ENCODE data around the gene GRM8.

The GRM8 gene

DNA sequence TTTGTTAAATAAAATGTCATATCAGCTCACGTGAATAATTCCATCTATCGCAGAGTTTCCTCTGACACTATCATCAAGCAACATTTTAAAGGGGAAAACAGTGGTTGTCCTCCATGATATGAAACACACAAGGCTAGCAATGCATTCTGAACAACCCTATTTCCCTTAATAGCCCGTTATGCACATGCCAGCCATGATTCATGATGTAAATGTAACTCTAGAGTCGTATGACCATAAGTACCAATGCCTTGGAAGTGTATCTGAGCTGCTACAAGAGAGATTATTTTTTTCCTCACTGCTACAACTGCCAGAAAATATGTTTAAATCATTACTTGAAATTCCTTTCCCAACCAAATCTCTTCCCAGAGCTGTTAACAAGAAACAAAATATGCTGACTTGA is 159.4 kb downstream of the GRM8 start:
- no peaks in the 10 kb centered on the region for H3K27me3 ChIP-seq (replicated peaks; ENCODE audit: insufficient read depth, low read length)
- no peaks in the 10 kb centered on the region for H3K4me1 ChIP-seq (ENCODE audit: low read length)
- H3F3A ChIP-seq (ENCODE audit: insufficient read depth, low read length): no peaks in the 10 kb centered on the region
- no peak overlapping the region for H2AFZ ChIP-seq (ENCODE audit: low read length)
- H3K36me3 ChIP-seq (replicated peaks; ENCODE audit: insufficient read depth, low read length): no peaks in the 10 kb centered on the region
- no peak overlapping the region for H3K4me2 ChIP-seq (ENCODE audit: low read depth, low read length)
- H3K79me2 ChIP-seq (ENCODE audit: low read length): no peaks in the 10 kb centered on the region
- no peaks in the 10 kb centered on the region for H3K9me2 ChIP-seq (replicated peaks; ENCODE audit: insufficient read depth, low read length)
- no peak overlapping the region for H3K27ac ChIP-seq (ENCODE audit: low read length)
- H3K9me3 ChIP-seq (replicated peaks; ENCODE audit: insufficient read depth, low read length): no peaks in the 10 kb centered on the region
- TF ChIP-seq EZH2 (optimal IDR thresholded peaks at IDR 0.05; ENCODE audit: low read depth, low read length) (no peak), EZH2phosphoT487 (IDR thresholded peaks at IDR 0.05; ENCODE audit: low read length) (no peak)
- TF ChIP-seq, protein P1, sequence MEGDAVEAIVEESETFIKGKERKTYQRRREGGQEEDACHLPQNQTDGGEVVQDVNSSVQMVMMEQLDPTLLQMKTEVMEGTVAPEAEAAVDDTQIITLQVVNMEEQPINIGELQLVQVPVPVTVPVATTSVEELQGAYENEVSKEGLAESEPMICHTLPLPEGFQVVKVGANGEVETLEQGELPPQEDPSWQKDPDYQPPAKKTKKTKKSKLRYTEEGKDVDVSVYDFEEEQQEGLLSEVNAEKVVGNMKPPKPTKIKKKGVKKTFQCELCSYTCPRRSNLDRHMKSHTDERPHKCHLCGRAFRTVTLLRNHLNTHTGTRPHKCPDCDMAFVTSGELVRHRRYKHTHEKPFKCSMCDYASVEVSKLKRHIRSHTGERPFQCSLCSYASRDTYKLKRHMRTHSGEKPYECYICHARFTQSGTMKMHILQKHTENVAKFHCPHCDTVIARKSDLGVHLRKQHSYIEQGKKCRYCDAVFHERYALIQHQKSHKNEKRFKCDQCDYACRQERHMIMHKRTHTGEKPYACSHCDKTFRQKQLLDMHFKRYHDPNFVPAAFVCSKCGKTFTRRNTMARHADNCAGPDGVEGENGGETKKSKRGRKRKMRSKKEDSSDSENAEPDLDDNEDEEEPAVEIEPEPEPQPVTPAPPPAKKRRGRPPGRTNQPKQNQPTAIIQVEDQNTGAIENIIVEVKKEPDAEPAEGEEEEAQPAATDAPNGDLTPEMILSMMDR (IDR thresholded peaks at IDR 0.05; ENCODE audit: low read length): no peak
- no peaks in the 10 kb centered on the region for H4K20me1 ChIP-seq (ENCODE audit: insufficient read depth, low read length)
- no peak for DNase-seq
- H3K4me3 ChIP-seq (ENCODE audit: low read length): no peak overlapping the region
- no peak overlapping the region for H3K9ac ChIP-seq (ENCODE audit: low read length)

DNA sequence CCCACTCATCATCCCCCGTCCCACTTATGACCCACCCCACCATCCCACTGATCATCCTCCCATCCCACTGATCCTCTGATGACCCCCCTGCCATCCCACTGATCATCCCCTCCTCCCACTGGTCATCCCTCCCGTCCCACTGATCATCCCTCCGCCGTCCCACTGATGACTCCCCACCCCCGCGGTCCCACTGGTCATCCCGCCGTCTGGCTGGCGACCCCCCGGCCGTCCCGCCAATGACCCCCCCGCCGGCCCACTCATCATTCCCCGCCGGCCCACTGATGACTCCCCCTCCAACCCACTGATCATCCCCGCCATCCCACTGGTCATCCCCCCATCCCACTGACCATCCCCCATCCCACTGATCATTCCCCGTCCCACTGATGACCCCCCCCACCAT is 161.1 kb downstream of the GRM8 start:
- H3K4me1 ChIP-seq (ENCODE audit: low read length): no peaks in the 10 kb centered on the region
- H3K27me3 ChIP-seq (replicated peaks; ENCODE audit: insufficient read depth, low read length): no peaks in the 10 kb centered on the region
- no peak overlapping the region for H3K4me2 ChIP-seq (ENCODE audit: low read depth, low read length)
- no peak for TF ChIP-seq EZH2phosphoT487 (IDR thresholded peaks at IDR 0.05; ENCODE audit: low read length)
- TF ChIP-seq EZH2 (optimal IDR thresholded peaks at IDR 0.05; ENCODE audit: low read depth, low read length): no peak
- TF ChIP-seq, protein P1 (IDR thresholded peaks at IDR 0.05; ENCODE audit: low read length): no peak
- no peak overlapping the region for H3K4me3 ChIP-seq (ENCODE audit: low read length)
- no peaks in the 10 kb centered on the region for H4K20me1 ChIP-seq (ENCODE audit: insufficient read depth, low read length)
- H3K36me3 ChIP-seq (replicated peaks; ENCODE audit: insufficient read depth, low read length): no peaks in the 10 kb centered on the region
- no peak overlapping the region for H3K27ac ChIP-seq (ENCODE audit: low read length)
- no peak overlapping the region for H2AFZ ChIP-seq (ENCODE audit: low read length)
- H3K79me2 ChIP-seq (ENCODE audit: low read length): no peaks in the 10 kb centered on the region
- no peaks in the 10 kb centered on the region for H3F3A ChIP-seq (ENCODE audit: insufficient read depth, low read length)
- H3K9ac ChIP-seq (ENCODE audit: low read length): no peak overlapping the region
- DNase-seq: no peak
- H3K9me2 ChIP-seq (replicated peaks; ENCODE audit: insufficient read depth, low read length): no peaks in the 10 kb centered on the region
- H3K9me3 ChIP-seq (replicated peaks; ENCODE audit: insufficient read depth, low read length): no peaks in the 10 kb centered on the region

DNA sequence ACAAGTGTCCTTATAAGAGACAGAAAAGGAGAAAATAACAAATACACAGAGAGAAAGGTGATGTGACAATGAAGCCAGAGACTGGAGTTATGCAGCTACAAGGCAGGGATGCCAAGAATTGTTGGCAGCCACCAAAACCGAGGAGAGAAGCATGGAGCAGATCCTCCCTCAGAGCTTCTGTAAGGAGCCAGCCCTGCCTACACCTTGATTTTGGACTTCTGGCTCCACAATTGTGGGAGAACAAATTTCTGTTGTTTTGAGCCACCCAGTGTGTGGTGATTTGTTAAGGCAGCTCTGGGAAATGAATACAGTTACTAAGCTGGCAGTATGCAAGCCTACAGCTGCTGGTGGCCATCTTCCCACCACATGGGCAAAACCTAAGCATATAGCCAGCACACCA is 163.6 kb downstream of the GRM8 start:
- Histone ChIP-seq H3K36me3 (replicated peaks; ENCODE audit: insufficient read depth, low read length) (no peaks in the 10 kb centered on the region), H3F3A (ENCODE audit: insufficient read depth, low read length) (no peaks in the 10 kb centered on the region), H3K27me3 (replicated peaks; ENCODE audit: insufficient read depth, low read length) (no peaks in the 10 kb centered on the region), H3K9ac (ENCODE audit: low read length) (no peak overlapping the region), H3K9me2 (replicated peaks; ENCODE audit: insufficient read depth, low read length) (no peaks in the 10 kb centered on the region), H3K4me2 (ENCODE audit: low read depth, low read length) (no peak overlapping the region), H3K9me3 (replicated peaks; ENCODE audit: insufficient read depth, low read length) (no peaks in the 10 kb centered on the region), H2AFZ (ENCODE audit: low read length) (no peak overlapping the region), H3K4me3 (ENCODE audit: low read length) (no peak overlapping the region), H4K20me1 (ENCODE audit: insufficient read depth, low read length) (no peaks in the 10 kb centered on the region), H3K79me2 (ENCODE audit: low read length) (no peaks in the 10 kb centered on the region), H3K4me1 (ENCODE audit: low read length) (no peaks in the 10 kb centered on the region), H3K27ac (ENCODE audit: low read length) (no peak overlapping the region)
- DNase-seq: no peak
- TF ChIP-seq EZH2 (optimal IDR thresholded peaks at IDR 0.05; ENCODE audit: low read depth, low read length) (no peak), EZH2phosphoT487 (IDR thresholded peaks at IDR 0.05; ENCODE audit: low read length) (no peak)

DNA sequence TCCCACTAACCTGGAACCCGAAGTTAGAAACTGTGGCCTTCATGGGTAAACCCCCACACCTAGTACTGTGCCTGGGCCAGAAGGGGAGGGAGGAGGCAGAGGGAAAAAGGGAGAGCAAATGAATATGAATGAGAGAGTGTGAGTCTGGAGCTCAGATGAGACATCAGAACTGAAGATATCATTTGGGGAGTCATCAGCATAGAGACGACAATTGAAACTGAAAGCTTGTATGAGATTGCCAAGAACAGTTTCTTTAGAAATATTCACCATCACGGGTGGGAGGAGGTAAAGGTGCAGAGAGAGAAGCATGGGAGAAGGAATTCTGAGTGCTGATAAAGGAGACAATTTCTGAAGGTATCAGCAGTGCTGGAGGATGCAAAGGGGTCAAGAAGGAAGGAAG is 171.2 kb downstream of the GRM8 start:
- DNase-seq: no peak
- Histone ChIP-seq H3K79me2 (ENCODE audit: low read length) (no peaks in the 10 kb centered on the region), H3K4me2 (ENCODE audit: low read depth, low read length) (no peak overlapping the region)

More for the DNA sequence above, 171.2 kb downstream of the GRM8 start:
- Histone ChIP-seq H4K20me1 (ENCODE audit: insufficient read depth, low read length) (no peaks in the 10 kb centered on the region), H3K9me2 (replicated peaks; ENCODE audit: insufficient read depth, low read length) (no peaks in the 10 kb centered on the region), H3K4me1 (ENCODE audit: low read length) (no peaks in the 10 kb centered on the region), H2AFZ (ENCODE audit: low read length) (no peak overlapping the region), H3F3A (ENCODE audit: insufficient read depth, low read length) (no peaks in the 10 kb centered on the region), H3K27me3 (replicated peaks; ENCODE audit: insufficient read depth, low read length) (no peaks in the 10 kb centered on the region), H3K9ac (ENCODE audit: low read length) (no peak overlapping the region), H3K27ac (ENCODE audit: low read length) (no peak overlapping the region), H3K9me3 (replicated peaks; ENCODE audit: insufficient read depth, low read length) (no peaks in the 10 kb centered on the region), H3K4me3 (ENCODE audit: low read length) (no peak overlapping the region), H3K36me3 (replicated peaks; ENCODE audit: insufficient read depth, low read length) (no peaks in the 10 kb centered on the region)
- TF ChIP-seq, protein P1 (IDR thresholded peaks at IDR 0.05; ENCODE audit: low read length): no peak
- TF ChIP-seq EZH2 (optimal IDR thresholded peaks at IDR 0.05; ENCODE audit: low read depth, low read length) (no peak), EZH2phosphoT487 (IDR thresholded peaks at IDR 0.05; ENCODE audit: low read length) (no peak)
